HCT116 (cell line): Measurements from ENCODE around the gene MYBL2. TPM values are rescaled to one million over a fixed set of nuclear protein-coding genes. Genes with fewer than 3 reads are reported as not detected.

ENCODE experiments used
- ATAC-seq: fragments of 200-7000 bp; cut with Tn5 transposase; 2 replicates; pipeline ENCODE4 v1.9.1; 2020; ENCODE audit warnings: mild to moderate bottlenecking, moderate library complexity
- BruUV-seq: library from RNA; stranded (reverse); fragments of 400-500 nt; replicated peaks from 2 replicates; lab custom pipeline; 2021; lab: Mats Ljungman, UMichigan
- CTCF ChIA-PET: fragments of 300-600 bp; sonication (Branson Sonifier 250); formaldehyde crosslinking; loops from one replicate; lab custom pipeline; 2021; ENCODE audit warnings: antibody characterized with exemption; lab: Charles Lee
- POLR2A ChIA-PET: fragments of 300-600, 350-600 bp; sonication (Branson Sonifier 250); formaldehyde crosslinking; loops from one replicate; lab custom pipeline; 2021; ENCODE audit warnings: antibody characterized with exemption; lab: Charles Lee
- RAD21 ChIA-PET, 2 experiments: fragments of 300-600 bp; sonication (Branson Sonifier 250); formaldehyde crosslinking; loops; one replicate each; lab custom pipeline; 2023; ENCODE audit warnings: low total read pairs in 2 of 2; ENCODE audit not compliant: uncharacterized antibody in 2 of 2, unreplicated experiment in 2 of 2, low non-redundant PET in 1 of 2; lab: Charles Lee
- DNase-seq: peaks from one replicate; pipeline ENCODE4 v3.0.0-alpha.2; 2010; ENCODE audit warnings: low read depth, low spot score
- H2AFZ ChIP-seq: fragments of 200-600 bp; shearing (Covaris generic), sonication (generic); 2 replicates; pipeline ENCODE4 v1.6.1; 2017; ENCODE audit warnings: low read depth, mixed run types, mixed read lengths, antibody characterized with exemption, low read length; ENCODE audit not compliant: poor library complexity, severe bottlenecking
- H3K27ac ChIP-seq: 2 replicates; pipeline ENCODE4 v1.5.1; 2012; ENCODE audit warnings: low read depth, low read length
- H3K27me3 ChIP-seq: fragments of 200-600 bp; sonication (generic); 2 replicates; pipeline ENCODE4 v1.6.1; 2016; ENCODE audit warnings: mixed run types, low read length, mixed read lengths; ENCODE audit not compliant: insufficient read depth
- H3K36me3 ChIP-seq, 2 experiments: fragments of 200-500 bp in 1 of 2; fragments of 200-600 bp in 1 of 2; sonication (Bioruptor generic) in 1 of 2; sonication (generic) in 1 of 2; 2 replicates each; pipeline versions ENCODE4 v1.5.1 to v1.6.1; 2014 to 2016; ENCODE audit warnings: low read length in 2 of 2, inconsistent platforms in 1 of 2, mixed read lengths in 1 of 2, mixed run types in 1 of 2; ENCODE audit not compliant: insufficient read depth in 2 of 2, control insufficient read depth in 1 of 2
- H3K4me1 ChIP-seq, 2 experiments: fragments of 200-600 bp in 1 of 2; sonication (generic) in 1 of 2; 2 replicates each; pipeline versions ENCODE4 v1.5.1 to v1.6.1; 2012 to 2017; ENCODE audit warnings: low read length in 2 of 2, inconsistent platforms in 1 of 2, mild to moderate bottlenecking in 1 of 2, mixed read lengths in 1 of 2, mixed run types in 1 of 2, moderate library complexity in 1 of 2; ENCODE audit not compliant: insufficient read depth in 2 of 2, control insufficient read depth in 1 of 2
- H3K4me2 ChIP-seq: fragments of 200-600 bp; sonication (generic); 2 replicates; pipeline ENCODE4 v1.6.1; 2017; ENCODE audit warnings: mixed run types, low read length, mixed read lengths
- H3K4me3 ChIP-seq, 2 experiments: fragments of 200-600 bp in 1 of 2; sonication (generic) in 1 of 2; replicated peaks in 1 of 2; 2 replicates each; pipeline ENCODE4 v1.5.1; 2011 to 2016; ENCODE audit warnings: low read length in 2 of 2, control low read depth in 1 of 2, low read depth in 1 of 2, mild to moderate bottlenecking in 1 of 2, mixed read lengths in 1 of 2, mixed run types in 1 of 2
- H3K79me2 ChIP-seq: fragments of 200-600 bp; sonication (generic); 2 replicates; pipeline ENCODE4 v1.6.1; 2017; ENCODE audit warnings: mild to moderate bottlenecking, mixed run types, low read length, moderate library complexity, mixed read lengths; ENCODE audit not compliant: insufficient read depth
- H3K9ac ChIP-seq: fragments of 200-600 bp; sonication (generic); 2 replicates; pipeline ENCODE4 v1.6.1; 2016; ENCODE audit warnings: low read length, mixed read lengths
- H3K9me2 ChIP-seq: fragments of 200-600 bp; sonication (generic), shearing (Covaris generic); 2 replicates; pipeline ENCODE4 v1.6.1; 2017; ENCODE audit warnings: mixed run types, mild to moderate bottlenecking, moderate library complexity; ENCODE audit not compliant: insufficient read depth
- H3K9me3 ChIP-seq, 2 experiments: fragments of 200-500 bp in 1 of 2; fragments of 200-600 bp in 1 of 2; sonication (Bioruptor generic) in 1 of 2; sonication (generic) in 1 of 2; 2 replicates each; pipeline ENCODE4 v1.6.1; 2014 to 2017; ENCODE audit warnings: low read length in 2 of 2, mixed read lengths in 2 of 2, inconsistent platforms in 1 of 2, low read depth in 1 of 2, mild to moderate bottlenecking in 1 of 2, mixed run types in 1 of 2, moderate library complexity in 1 of 2; ENCODE audit not compliant: control insufficient read depth in 1 of 2, insufficient read depth in 1 of 2
- H4K20me1 ChIP-seq: fragments of 200-600 bp; sonication (generic), shearing (Covaris generic); 2 replicates; pipeline ENCODE4 v1.6.1; 2017; ENCODE audit warnings: mixed run types, mild to moderate bottlenecking, moderate library complexity; ENCODE audit not compliant: insufficient read depth
- CBX3 ChIP-seq: IDR thresholded peaks from 2 replicates; pipeline ENCODE4 v1.6.1; 2012; ENCODE audit warnings: low read depth
- CEBPB ChIP-seq: IDR thresholded peaks from 2 replicates; pipeline ENCODE4 v1.6.1; 2012; ENCODE audit warnings: low read depth
- CTCF ChIP-seq, 3 experiments: fragments of 200-600 bp in 1 of 3; sonication (generic) in 1 of 3; IDR thresholded peaks in 2 of 3; conservative IDR thresholded peaks in 1 of 3; 2 replicates each; pipeline ENCODE4 v1.5.1; 2012 to 2017; ENCODE audit warnings: low read depth in 2 of 3, low read length in 2 of 3, antibody characterized with exemption in 1 of 3, borderline replicate concordance in 1 of 3, control low read depth in 1 of 3, mild to moderate bottlenecking in 1 of 3, mixed read lengths in 1 of 3, mixed run types in 1 of 3, moderate library complexity in 1 of 3; ENCODE audit not compliant: insufficient read depth in 1 of 3
- EGR1 ChIP-seq: IDR thresholded peaks from 2 replicates; pipeline ENCODE4 v1.6.1; 2012; ENCODE audit warnings: low read depth
- ELF1 ChIP-seq: IDR thresholded peaks from 2 replicates; pipeline ENCODE4 v1.6.1; 2012; ENCODE audit warnings: low read depth, borderline replicate concordance
- EZH2 ChIP-seq: fragments of 200-600 bp; sonication (generic); IDR thresholded peaks from 2 replicates; pipeline ENCODE4 v1.6.1; 2017; ENCODE audit warnings: antibody characterized with exemption, mixed run types
- EZH2phosphoT487 ChIP-seq: fragments of 200-600 bp; IDR thresholded peaks from 2 replicates; pipeline ENCODE4 v1.6.1; 2018; ENCODE audit warnings: antibody characterized with exemption, borderline replicate concordance
- JUND ChIP-seq: IDR thresholded peaks from 2 replicates; pipeline ENCODE4 v1.6.1; 2012
- POLR2A ChIP-seq: IDR thresholded peaks from 2 replicates; pipeline ENCODE4 v1.7.0; 2011; ENCODE audit warnings: borderline replicate concordance; ENCODE audit not compliant: insufficient read depth, insufficient read length; ENCODE audit errors: extremely low read depth
- REST ChIP-seq: IDR thresholded peaks from 2 replicates; pipeline ENCODE4 v1.6.1; 2012; ENCODE audit warnings: low read depth
- ZBTB33 ChIP-seq: IDR thresholded peaks from 2 replicates; pipeline ENCODE4 v1.6.1; 2011; ENCODE audit warnings: mild to moderate bottlenecking, low read length, moderate library complexity; ENCODE audit not compliant: insufficient replicate concordance; ENCODE audit errors: extremely low read depth
- ZNF274 ChIP-seq: fragments of 200-500 bp; sonication (Bioruptor generic); IDR thresholded peaks from 2 replicates; pipeline ENCODE4 v1.6.1; 2014; ENCODE audit warnings: mild to moderate bottlenecking, low read depth, low read length, inconsistent platforms
- intact Hi-C: fragments of 100-400 bp; cut with micrococcal nuclease; formaldehyde crosslinking; loops from 2 replicates; pipeline ENCODE4 v1.10.0; 2022
- total RNA-seq: library from RNA; stranded (reverse); gene quantifications from one replicate; pipeline ENCODE4 v1.2.1, GENCODE V29; 2021; ENCODE audit not compliant: unreplicated experiment

Gene MYBL2
- total RNA-seq, 1 experiment from 2014 or later = 92.1 TPM

- no peak overlapping the region for H3K9ac ChIP-seq
- H3K9me3 ChIP-seq = no peaks in the 10 kb centered on the region
- no peaks in the 10 kb centered on the region for H3K4me1 ChIP-seq
- BruUV-seq = no TSS peak
- ChIA-PET CTCF (interaction anchor here (1.0 kb wide), 1 partner anchor 18 kb away, joined by 3 read pairs; no protein-coding TSS in a partner anchor), RAD21 (no interaction called here), POLR2A (no interaction called here)
- TF ChIP-seq REST (no peak), CTCF (IDR thresholded peaks at IDR 0.05 in 2 of 3, conservative IDR thresholded peaks at IDR 0.05 in 1 of 3; ENCODE audit: borderline replicate concordance in 1 of 3, insufficient read depth in 1 of 3, low read depth in 2 of 3, low read length in 2 of 3) (no peak), ZNF274 (no peak), EZH2 (no peak), EZH2phosphoT487 (no peak), POLR2A (no peak), CBX3 (no peak), JUND (no peak), ELF1 (no peak), ZBTB33 (no peak), EGR1 (no peak), CEBPB (no peak)
- DNase-seq = no peak
- H4K20me1 ChIP-seq = no peaks in the 10 kb centered on the region
- no peak for ATAC-seq
- no peak overlapping the region for H2AFZ ChIP-seq
- H3K36me3 ChIP-seq = no peaks in the 10 kb centered on the region
- H3K9me2 ChIP-seq = no peaks in the 10 kb centered on the region
- H3K27me3 ChIP-seq = no peaks in the 10 kb centered on the region
- intact Hi-C loops = no loop called here
- H3K27ac ChIP-seq = no peak overlapping the region
- H3K4me3 ChIP-seq = no peak overlapping the region
- H3K4me2 ChIP-seq = no peak overlapping the region
- no peaks in the 10 kb centered on the region for H3K79me2 ChIP-seq
These were observed 65.0 kb downstream of the MYBL2 start for GRCh38 chr20:43731927-43732326.
